Upper lobe of left lung (tissue), 4 donors: Measurements from ENCODE around the gene ERBIN.

Experiments used
- EP300 ChIP-seq, 4 donors: sonication (generic); formaldehyde crosslinking; IDR thresholded peaks; one replicate each; pipeline ENCODE4 v1.5.1; 2017; ENCODE audit warnings: antibody characterized with exemption in 4 of 4, control low read depth in 2 of 4
- POLR2A ChIP-seq, 4 donors: fragments of 450-650 bp; IDR thresholded peaks; one replicate each; pipeline ENCODE4 v1.5.1; 2016 to 2017; ENCODE audit warnings: antibody characterized with exemption in 4 of 4, mild to moderate bottlenecking in 2 of 4
- POLR2AphosphoS5 ChIP-seq, 2 donors: sonication (generic); formaldehyde crosslinking; IDR thresholded peaks; one replicate each; pipeline ENCODE4 v1.5.1; 2017; ENCODE audit warnings: antibody characterized with exemption in 2 of 2
- TF ChIP-seq, protein P1 (sequence below), 6 experiments: fragments of 450-650 bp in 4 of 6; fragments of 200-600 bp in 2 of 6; sonication (generic) in 2 of 6; IDR thresholded peaks; one replicate each; pipeline ENCODE4 v1.5.1; 2016 to 2019; ENCODE audit warnings: antibody characterized with exemption in 6 of 6

DNA sequence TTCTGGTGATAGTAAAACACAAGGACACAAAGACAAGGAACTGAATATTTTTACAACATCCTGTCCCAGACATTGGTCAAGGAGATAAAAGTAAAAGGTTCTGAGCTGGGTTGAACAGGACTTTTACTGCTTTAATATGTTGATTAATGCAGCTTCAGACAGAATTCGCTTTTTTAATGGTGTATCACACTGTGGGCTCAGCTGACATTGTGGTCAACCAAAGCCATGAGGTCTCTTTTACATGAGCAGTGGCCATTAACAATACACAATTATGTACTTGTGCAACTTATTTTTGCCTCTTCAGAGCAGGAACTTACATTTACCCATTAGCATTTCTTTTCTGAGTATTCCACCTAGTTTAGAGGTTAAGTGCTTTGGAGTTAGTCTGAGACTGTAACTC lies 22.8 kb upstream of the ERBIN start:
- TF ChIP-seq, protein P1, sequence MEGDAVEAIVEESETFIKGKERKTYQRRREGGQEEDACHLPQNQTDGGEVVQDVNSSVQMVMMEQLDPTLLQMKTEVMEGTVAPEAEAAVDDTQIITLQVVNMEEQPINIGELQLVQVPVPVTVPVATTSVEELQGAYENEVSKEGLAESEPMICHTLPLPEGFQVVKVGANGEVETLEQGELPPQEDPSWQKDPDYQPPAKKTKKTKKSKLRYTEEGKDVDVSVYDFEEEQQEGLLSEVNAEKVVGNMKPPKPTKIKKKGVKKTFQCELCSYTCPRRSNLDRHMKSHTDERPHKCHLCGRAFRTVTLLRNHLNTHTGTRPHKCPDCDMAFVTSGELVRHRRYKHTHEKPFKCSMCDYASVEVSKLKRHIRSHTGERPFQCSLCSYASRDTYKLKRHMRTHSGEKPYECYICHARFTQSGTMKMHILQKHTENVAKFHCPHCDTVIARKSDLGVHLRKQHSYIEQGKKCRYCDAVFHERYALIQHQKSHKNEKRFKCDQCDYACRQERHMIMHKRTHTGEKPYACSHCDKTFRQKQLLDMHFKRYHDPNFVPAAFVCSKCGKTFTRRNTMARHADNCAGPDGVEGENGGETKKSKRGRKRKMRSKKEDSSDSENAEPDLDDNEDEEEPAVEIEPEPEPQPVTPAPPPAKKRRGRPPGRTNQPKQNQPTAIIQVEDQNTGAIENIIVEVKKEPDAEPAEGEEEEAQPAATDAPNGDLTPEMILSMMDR (IDR thresholded peaks at IDR 0.05) = no peak
- no peak for TF ChIP-seq POLR2A (IDR thresholded peaks at IDR 0.05)
- no peak for TF ChIP-seq POLR2AphosphoS5 (IDR thresholded peaks at IDR 0.05)
- TF ChIP-seq EP300 (IDR thresholded peaks at IDR 0.05) = no peak
